NCI-H82 (cell line): ENCODE results near the gene TMEM91.
"Not testable (repeated sequence)": the region's sequence is repeated elsewhere in the genome, so short reads cannot be mapped to it uniquely, and the experiment has no call there.

Experiments used
- DNase-seq: peaks from one replicate; lab custom pipeline; 2025; lab: John Stamatoyannopoulos, UW

The TMEM91 gene

DNA sequence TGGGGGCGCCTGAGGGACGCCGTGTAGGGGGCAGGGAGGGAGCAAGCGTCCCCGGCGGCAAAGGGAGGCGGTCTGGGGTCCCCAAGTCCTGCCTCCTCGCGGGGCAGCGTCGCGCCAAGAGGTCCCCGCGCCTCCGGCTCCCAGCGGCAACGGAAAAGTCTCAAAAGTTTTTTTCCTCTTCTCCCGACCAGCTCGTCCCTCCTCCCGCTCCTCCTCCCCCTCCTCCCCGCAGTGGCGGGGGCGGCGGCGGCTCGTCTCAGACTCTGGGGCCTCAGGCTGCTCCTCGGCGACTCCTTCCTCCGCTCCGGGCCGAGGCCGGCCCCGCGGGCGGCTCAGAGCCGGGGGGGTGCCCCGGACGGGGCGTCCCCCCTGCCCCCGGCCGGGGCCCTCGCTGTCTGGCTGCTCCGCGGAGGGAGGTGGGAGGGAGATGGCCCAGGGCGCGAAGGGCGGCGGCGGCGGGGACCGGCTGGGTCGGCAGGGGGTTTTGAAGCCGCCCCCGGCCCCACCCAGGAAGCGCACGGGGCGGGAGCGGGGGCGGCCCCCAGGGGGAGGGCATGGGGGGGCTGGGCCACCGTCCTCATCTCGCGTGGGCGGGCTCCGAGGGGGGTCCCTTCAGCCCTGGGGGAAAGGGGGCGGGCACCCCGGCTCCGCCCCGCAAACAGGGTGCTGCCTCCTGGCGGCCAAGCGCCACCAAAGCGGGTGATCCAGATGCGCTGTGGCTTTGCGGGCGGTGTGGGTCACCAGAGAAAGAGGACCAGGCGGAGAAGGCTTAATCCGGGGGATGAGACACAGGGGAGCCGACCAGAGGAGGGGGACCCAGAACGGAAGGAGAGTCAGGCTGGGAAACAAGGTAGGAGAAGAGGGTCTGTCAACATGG, 22.6 kb upstream of the TMEM91 start, which contains the start of gene TGFB1:
Gene TGFB1, minus strand, starts transcription at position 457 of the 877 bp plus-strand sequence. CDS start 878 bp downstream, outside the sequence.
- DNase-seq = peak; percentile 89

DNA sequence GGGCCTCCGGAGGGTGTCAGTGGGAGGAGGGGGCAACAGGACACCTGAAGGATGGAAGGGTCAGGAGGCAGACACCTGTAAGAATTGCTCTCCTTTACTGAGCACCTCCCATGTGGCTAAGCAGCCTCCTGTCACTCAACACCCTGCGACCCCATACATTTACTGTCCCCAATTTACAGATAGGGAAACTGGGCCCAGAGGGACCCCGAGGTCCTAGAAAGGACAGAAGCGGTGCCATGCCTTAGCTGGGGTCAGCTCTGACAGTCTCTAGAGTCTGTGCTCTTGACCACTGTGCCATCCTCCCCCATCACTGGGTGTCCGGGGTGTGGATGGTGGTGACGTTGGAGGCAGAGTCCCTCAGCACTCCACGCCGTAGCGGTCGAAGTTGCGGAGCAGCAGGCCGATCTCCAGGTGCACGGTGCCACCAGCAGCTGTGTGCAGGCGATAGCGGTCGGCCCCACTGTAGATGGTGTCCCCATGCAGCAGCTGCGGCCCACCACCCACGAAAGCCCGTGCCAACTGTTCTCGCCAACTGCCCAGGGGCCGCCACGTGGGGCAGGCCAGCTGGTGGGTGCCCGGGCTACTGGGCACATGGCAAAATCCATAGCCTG, 21.9 kb upstream of the TMEM91 start:
- DNase-seq = no peak

DNA sequence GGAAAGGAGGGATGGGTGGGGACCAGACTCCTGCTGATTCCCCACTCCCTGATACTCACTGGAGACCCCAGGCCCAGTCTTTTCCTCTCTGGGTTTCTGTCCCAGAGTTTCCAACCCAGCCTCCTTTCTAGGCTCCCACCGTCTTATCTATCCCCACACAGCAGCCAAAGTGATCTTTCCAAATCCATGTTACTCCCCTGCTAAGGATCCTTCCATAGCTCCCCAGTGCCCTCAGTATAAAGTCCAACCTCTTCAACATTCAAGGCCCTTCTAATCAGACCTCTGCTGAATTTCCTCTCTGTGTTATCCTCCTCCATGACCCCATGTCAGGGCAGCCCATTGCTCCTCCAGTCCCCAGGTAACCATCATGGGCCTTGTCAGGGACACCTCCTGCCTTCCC, 21.3 kb upstream of the TMEM91 start:
- DNase-seq = no peak

DNA sequence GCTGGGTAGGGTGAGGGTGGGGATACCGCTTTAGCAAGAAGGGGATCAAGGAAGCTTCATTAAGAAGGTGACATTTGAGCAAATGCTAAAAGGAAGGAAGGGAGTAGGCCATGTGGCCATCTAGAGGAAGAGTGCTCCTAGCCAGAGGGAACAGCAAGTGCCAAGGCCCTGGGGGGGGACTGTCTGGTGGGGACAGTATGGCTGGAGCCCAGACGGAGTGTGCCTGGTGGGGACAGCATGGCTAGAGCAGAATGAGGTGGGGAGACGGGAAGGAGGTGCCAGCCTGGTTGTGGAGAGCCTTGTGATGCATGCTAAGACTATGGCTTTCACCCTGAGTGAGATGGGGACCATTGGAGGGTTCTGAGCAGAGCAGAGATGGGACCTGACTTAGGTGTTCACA, 20.5 kb upstream of the TMEM91 start:
- no peak for DNase-seq

DNA sequence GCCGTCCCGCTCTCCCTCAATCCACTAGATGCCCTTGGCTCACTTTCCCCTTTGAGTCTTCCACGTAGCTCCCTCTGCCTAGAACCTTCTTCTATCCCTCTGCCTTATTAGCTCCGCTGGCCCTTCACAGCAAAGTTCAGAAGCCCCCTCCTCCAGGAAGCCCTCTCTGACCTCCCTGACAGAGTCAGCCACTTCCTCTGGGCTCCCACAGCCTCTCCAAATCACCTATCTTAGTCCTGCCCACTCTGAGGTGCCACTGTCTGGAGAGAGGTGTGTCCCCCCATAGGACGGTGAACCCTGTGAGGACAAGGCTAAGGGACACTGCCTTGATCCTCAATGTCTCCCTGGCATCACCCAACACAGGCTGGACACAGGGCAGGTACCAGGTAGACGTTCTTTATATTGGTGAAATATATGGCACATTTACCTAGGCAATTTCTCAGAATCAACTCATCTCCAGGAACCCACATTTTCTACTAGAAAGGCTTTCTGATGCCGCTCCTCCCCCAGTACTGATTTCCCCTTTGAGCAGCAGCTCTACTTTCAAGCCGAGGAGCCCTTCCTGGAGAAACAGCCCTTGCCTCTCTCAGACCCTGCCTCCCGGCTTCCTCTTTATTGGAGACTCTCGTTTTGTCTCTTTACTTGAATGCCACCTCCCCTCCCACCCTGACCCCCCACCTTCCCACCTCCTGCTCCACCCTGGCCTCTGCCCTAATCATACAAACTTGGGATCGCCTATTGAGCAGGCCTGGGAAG, 19.2 kb upstream of the TMEM91 start:
- DNase-seq = no peak

DNA sequence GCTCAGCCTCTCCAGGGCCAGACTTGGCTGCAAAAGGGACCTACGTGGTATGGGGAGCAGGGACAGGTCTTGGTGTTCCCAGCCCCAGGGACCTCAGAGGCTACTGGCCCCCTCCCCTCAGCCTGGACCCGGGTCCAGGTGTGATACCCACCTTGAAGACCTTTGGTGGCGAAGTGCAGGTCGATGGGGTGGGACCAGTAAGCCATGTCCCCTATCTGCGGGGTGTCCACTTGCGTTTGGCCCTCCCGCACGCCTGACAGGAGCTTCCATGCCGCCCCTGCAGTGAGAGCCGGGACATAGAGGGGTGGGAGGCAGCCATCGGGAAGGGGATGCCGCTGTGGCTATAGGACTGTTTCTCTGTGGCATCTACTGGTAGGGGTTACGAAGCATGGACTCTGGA, 18.6 kb upstream of the TMEM91 start:
- no peak for DNase-seq

DNA sequence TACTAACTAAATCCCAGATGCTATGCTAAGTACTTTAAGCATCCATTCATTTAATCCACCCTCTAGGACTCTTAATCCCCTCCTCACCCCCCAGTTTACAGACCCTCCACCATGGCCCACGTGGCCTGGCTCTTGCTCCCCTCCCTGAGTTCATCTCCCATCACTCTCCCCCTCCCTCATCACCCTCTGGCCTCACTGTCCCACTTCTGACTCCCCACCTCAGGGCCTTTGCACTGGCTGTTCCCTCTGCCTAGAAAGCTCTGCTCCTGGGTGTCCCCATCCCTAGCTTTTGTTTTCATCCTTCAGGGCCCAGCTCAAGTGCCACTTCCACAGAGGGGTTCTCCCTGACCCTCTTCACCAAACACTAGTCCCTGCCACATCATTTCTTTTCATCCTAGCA, 16.6 kb upstream of the TMEM91 start:
- peak; percentile 81 for DNase-seq

DNA sequence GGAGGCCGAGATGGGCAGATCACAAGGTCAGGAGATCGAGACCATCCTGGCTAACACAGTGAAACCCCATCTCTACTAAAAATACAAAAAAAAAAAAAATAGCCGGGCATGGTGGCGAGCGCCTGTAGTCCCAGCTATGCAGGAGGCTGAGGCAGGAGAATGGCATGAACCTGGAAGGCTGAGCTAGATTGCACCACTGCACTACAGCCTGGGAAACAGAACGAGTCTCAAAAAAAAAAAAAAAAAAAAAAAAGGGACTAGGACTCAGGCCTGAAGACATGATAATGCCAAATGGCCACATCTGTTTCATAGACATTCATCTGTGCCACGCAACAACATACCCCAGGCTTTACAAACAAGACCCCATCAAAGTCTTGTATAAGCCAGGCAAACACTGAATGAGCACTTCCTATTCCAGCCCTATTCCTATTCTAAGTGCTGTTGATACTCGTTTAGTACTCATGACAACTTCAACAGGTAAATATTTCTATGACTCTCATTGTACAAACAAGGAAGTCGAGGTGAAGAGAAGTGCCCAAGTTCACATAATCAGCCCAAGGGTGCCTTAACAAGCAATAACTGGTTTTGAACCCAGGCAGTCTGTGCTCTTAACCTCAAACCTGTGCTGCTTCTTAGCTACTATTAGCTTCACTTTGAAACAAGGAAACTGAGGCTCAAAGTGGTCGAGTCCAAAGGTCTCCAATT, 14.0 kb upstream of the TMEM91 start:
- DNase-seq = no peak

DNA sequence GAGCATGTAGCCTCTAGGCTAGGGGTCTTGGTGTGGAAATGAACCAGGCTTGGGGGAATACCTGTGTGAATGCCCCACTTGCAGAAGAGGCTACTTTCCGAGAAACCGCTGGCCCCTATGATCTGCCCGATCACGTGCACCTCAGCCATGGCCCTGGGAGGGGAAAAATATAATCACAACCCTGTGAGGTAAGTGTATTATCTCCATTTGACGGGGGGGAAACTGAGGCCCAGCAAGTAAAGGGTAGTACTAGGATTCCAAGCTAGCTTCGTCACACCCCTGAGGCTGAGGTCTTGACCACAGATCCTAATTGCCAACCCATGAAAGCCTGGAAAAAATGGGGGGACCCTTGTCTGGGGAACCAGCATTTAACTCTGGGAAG, 13.0 kb upstream of the TMEM91 start:
- DNase-seq = no peak

DNA sequence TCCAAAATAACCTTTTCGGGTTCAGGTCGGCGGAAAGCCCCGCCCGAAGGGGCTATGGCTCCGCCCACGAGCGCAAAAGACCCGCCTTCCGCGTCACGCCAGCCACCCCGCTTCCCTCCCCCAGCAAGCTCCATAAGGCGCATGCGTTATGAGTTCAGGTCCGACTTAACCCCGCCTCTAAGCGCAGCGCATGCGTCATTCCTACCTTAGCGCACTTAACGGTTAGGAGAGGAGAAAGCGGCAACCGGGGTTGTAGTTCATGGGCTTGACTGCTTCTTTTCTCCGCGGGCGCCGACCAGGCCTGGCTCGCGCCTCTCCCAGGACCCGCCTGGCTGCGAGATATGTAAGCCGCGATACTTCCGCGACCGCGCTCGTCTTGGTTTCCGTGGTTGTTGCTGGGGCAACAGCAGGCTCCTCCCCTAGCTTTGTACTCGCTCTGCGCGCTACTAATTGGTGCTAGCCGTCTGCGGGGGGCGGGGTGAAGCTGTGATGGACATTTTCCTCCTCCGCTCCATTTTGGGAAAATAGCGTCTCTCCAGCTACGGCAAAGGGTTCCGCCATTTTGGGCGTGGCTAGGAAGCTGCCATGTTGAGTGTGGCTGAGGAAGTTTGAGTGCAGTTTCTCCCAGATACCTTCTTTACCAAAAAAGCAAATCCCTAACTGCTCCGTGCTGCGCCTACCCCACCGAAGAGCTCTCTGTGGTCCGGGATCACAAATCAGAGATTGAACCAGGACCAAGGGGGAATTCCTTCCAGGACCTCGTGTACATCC, 12.4 kb upstream of the TMEM91 start, which contains the start of gene B9D2:
Gene B9D2, minus strand, starts transcription at position 397 of the 771 bp plus-strand sequence. CDS start 630 bp downstream, outside the sequence.
- DNase-seq = peak; percentile 99

DNA sequence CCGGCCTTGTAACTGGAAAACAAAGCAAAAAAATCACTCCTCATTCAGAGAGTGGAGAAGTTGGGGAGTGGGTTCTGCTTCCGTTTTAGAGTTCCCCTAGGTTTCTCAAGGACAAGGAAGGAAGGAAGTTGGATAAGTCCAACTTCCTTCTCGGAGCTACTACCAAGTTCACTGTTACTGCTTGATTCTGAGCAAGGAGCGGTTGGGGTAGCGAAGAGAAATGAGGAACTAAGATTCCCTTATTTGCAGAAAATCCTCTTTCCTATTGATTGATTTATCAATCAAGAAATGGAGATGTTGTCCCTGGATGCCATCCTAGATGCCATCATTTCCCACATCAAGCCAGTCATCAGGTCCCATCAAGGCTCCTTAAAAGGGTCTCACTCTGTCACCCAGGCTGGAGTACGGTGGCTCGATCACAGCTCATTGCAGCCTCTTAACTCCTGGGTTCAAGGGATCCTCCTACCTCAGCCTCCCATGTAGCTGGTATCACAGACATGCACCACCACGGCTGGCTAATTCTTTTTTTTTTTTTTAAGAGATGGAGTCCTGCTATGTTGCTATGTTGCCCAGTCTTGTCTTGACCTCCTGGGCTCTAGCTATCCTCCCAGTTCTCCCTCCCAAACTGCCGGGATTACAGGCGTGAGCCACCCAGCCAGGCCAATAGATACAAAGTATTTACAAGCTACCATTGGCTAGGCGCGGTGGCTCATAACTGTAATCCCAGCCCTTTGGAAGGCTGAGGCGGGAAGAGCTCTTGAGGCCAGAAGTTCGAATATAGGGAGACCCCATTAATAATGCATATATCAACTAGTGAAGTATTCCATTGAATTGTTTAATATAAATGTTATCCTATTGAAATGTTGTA, 11.6 kb upstream of the TMEM91 start:
- peak; percentile 53 for DNase-seq

DNA sequence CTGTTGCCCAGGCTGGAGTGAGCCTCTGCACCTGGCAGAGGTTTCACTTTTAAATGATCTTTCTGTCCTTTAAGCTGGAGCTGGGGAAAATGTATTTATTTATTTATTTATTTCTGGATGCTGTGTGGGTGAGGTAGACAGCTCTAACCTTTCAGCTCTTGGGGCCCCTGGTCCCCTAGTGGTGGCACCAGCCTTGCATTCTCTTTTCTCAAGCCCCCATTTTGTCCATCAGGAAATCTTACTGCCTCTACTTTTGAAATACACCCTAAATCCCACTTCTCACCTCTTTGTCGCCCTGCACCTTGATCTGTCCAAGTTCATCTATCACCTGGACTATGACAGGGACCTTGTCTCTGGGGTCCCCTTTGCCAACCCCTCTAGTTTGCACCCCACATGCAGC, 10.2 kb upstream of the TMEM91 start:
- DNase-seq = peak; percentile 29

DNA sequence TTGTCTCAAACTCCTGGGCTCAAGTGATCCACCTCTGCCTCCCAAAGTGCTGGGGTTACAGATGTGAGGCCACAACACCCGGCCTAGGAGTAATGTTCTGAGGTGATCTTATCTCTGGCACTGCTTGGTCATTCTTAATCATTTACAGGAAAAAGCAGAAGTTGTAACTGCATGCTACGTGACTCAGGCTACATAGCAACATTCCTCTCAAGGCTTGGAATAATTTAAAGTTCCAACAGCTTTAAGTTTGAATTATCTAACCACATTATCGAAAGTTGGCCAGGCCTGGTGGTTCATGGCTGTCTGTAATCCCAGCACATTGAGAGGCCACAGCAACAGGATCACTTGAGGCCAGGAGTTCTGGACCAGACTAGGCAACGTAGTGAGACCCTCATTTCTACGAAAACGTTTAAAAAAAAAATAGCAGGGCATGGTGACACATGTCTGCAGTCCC, 8.5 kb upstream of the TMEM91 start:
- no peak for DNase-seq

DNA sequence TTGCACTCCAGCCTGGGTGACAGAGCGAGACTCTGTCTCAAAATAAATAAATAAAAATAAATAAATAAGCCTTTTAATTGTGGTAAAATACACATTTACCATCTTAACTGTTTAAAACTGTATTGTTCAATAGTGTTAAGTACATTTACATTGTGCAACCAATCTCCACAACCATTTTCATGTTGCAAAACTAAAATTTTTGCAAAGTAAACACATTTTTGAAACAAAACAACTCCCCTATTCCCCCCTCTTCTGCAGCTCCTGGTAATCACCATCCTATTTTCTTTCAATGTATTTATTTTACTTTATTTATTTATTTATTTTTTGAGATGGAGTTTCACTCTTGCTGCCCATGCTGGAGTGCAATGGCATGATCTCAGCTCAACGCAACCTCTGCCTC, 6.6 kb upstream of the TMEM91 start:
- no peak for DNase-seq

DNA sequence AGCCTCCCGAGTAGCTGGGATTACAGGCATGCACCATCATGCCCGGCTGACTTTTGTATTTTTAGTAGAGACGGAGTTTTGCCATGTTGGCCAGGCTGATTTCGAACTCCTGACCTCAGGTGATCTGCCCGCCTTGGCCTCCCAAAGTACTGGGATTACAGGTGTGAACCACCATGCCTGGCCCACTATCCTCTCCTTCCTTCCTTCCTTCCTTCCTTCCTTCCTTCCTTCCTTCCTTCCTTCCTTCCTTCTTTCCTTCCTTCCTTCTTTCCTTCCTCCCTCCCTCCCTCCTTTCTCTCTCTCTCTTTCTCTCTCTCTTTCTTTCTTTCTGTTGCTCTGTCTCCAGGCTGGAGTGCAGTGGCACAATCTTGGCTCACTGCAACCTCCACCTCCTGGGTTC, 5.2 kb upstream of the TMEM91 start:
- not testable (repeated sequence) for DNase-seq

DNA sequence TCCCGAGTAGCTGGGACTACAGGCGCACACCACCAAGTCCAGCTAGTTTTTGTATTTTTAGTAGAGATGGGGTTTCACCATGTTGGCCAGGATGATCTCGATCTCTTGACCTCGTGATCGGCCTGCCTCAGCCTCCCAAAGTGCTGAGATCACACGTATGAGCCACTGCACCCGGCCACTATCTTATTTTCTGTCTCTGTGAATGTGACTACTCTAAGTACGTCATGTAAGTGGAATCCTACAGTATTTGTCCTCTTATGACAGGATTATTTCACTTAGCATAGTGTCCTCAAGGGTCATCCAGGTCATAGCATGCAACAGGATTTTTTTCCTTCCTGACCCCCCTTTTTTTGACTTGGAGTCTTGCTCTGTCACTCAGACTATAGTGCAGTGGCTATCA, 4.8 kb upstream of the TMEM91 start:
- no peak for DNase-seq

DNA sequence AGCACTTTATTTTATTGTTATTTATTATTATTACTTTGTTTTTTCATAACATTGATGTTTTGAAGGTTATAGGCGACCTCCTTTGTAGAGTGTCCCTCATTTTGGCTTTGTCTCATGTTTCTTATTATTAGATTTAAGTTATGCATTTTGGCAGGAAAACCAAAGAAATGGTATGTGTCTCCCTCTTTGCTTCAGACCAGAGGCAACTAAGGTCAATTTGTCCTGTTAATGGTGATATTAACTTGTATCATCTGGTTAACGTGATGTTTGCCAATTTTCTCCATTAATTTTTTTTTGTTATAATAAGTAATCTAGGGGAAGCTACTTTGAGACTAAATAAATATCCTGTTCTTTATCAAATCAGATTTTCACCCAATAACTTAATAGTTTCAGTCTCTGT, 3.8 kb upstream of the TMEM91 start:
- DNase-seq = no peak

DNA sequence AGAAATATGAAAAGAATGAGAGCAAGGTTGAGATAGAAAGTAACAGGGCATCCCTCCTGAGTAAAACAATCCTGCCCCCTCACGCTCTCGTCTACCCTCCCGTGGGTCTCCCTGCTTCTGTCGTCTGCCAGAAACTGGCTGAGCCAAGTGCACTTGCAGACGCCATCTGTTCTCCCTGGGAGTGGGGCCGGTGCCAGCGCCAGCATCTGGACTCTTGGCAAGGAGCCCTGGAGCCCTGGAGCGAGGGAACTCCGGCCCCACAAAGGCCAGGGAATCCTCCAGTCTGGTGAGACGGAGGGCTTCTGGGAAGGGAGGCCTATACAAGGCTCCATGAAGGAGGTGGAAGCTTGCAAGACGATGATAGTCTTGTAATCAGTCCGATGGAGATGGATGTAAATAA, 2.3 kb upstream of the TMEM91 start:
- DNase-seq = peak; percentile 99

DNA sequence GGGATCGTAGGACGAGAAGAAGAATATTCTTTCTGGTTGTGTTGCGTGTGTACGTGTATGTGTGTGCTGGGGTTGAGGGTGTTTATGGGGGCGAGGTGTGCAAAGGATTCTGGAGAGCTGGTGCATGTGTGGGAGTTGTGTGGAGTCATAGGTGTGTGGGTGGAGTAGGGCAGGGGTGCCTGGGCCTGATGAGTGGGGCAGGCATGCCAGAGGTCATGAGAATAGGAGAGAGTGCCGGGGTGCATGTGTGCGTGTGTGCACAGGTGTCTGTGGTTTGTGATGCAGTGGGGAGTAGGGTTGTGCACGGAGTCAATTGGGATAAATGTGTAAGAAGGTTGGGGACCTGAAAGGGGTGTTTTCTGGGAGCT, 649 bp downstream of the TMEM91 start:
- DNase-seq = no peak
